Measurements from ENCODE around the gene WRNIP1. TPM values are rescaled to one million over a fixed set of nuclear protein-coding genes. Genes with fewer than 3 reads are reported as not detected.

WRNIP1 gene
- total and polyA plus RNA-seq, 2 of the 8 experiments (the other 6 are each of a cell fraction or from before 2014, with no cell fraction given): 38.2 to 39.2 TPM

DNA sequence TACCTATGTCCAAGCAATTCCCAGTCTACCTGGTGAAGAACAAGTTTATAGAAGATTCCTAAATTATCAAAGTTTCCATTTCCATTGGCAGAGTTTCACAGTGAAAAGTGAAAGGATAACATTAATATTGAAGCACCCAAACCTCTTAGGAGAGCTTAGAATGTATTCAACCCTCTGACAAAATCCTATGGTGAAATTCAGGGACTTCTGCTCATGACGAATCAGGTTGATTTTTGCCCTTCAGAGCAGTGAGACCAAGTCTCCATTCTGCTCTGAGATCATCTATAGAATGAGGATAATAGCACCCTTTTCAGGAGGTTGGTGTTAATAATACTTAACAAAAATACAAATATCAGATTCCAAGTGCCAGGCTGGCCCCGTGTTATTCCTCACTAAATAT, 60.9 kb downstream of the WRNIP1 start:
- Histone ChIP-seq H3K4me3 (ENCODE audit: extremely low read depth in 1 of 4, insufficient read depth in 2 of 4, low read depth in 3 of 4, low read length in 4 of 4) (no peak overlapping the region), H3K23ac (ENCODE audit: insufficient read length) (no peak overlapping the region), H4K5ac (ENCODE audit: insufficient read length, low read depth, low read length) (no peak overlapping the region), H3K4me1 (replicated peaks in 1 of 4; ENCODE audit: control insufficient read depth in 3 of 4, insufficient read depth in 4 of 4, low read length in 3 of 4) (no peaks in the 10 kb centered on the region), H2BK5ac (ENCODE audit: low read depth, low read length) (no peak overlapping the region), H3K27ac (ENCODE audit: low read depth, low read length) (no peak overlapping the region), H3K9me3 (ENCODE audit: insufficient read depth in 2 of 2, low read depth in 1 of 2, low read length in 1 of 2) (no peaks in the 10 kb centered on the region), H3K9ac (replicated peaks in 1 of 4; ENCODE audit: extremely low read depth in 1 of 4, low read depth in 3 of 4, low read length in 3 of 4) (no peak overlapping the region; a peak in 2 of 7 replicates), H3K27me3 (replicated peaks in 1 of 4; ENCODE audit: control insufficient read depth in 3 of 4, extremely low read depth in 1 of 4, insufficient read depth in 3 of 4, low read length in 3 of 4) (no peaks in the 10 kb centered on the region), H2BK12ac (ENCODE audit: low read depth, low read length) (no peak overlapping the region), H3K36me3 (ENCODE audit: control insufficient read depth in 2 of 4, insufficient read depth in 4 of 4, low read length in 3 of 4) (no peaks in the 10 kb centered on the region), H4K91ac (replicated peaks; ENCODE audit: insufficient read length, low read length) (no peak overlapping the region), H4K20me1 (replicated peaks in 1 of 2; ENCODE audit: control insufficient read depth in 1 of 2, insufficient read depth in 2 of 2, low read length in 2 of 2) (no peaks in the 10 kb centered on the region), H3K18ac (ENCODE audit: extremely low read depth, low read length) (no peak overlapping the region), H2BK20ac (ENCODE audit: low read length) (no peak overlapping the region), H2BK120ac (replicated peaks; ENCODE audit: low read depth, low read length) (no peak overlapping the region), H2AK5ac (ENCODE audit: low read depth, low read length) (no peak overlapping the region), H2BK15ac (ENCODE audit: low read length) (no peak overlapping the region), H3K56ac (replicated peaks; ENCODE audit: insufficient read length, low read depth, low read length) (no peak overlapping the region), H4K8ac (ENCODE audit: extremely low read depth, insufficient read depth, low read length) (no peak overlapping the region), H3K79me2 (ENCODE audit: control insufficient read depth in 1 of 2, insufficient read depth in 2 of 2, low read length in 2 of 2) (no peaks in the 10 kb centered on the region), H3K4ac (replicated peaks; ENCODE audit: insufficient read length, low read depth, low read length) (no peak overlapping the region), H2AFZ (ENCODE audit: low read length) (no peak overlapping the region), H3K79me1 (ENCODE audit: low read depth, low read length) (no peaks in the 10 kb centered on the region), H3K14ac (ENCODE audit: insufficient read length) (no peak overlapping the region), H3K23me2 (ENCODE audit: low read depth, low read length) (no peaks in the 10 kb centered on the region), H3K4me2 (ENCODE audit: insufficient read depth in 1 of 2, low read depth in 2 of 2, low read length in 2 of 2) (no peak overlapping the region)
- TF ChIP-seq ATF2 (IDR thresholded peaks at IDR 0.05; ENCODE audit: low read length): no peak
- no peak for TF ChIP-seq SP2 (IDR thresholded peaks at IDR 0.05; ENCODE audit: low read length)
- no peak for TF ChIP-seq EP300 (IDR thresholded peaks at IDR 0.05; ENCODE audit: borderline replicate concordance in 1 of 2, low read depth in 2 of 2, low read length in 2 of 2)
- TF ChIP-seq SUZ12 (IDR thresholded peaks at IDR 0.05; ENCODE audit: low read length): no peak
- TF ChIP-seq SIX5 (IDR thresholded peaks at IDR 0.05; ENCODE audit: low read depth, low read length): no peak
- no peak for TF ChIP-seq SIRT6 (IDR thresholded peaks at IDR 0.05; ENCODE audit: low read length)
- DNase-seq (ENCODE audit: low read depth in 1 of 2, low spot score in 2 of 2) (no peak), FAIRE-seq (no peak)
- CTCF ChIA-PET (ENCODE audit: partially characterized antibody): interaction anchor here (0.8 to 2.4 kb wide), 6 partner anchors 14 to 126 kb away, joined by 3 to 10 read pairs (median 3); partner anchors contain the start of gene MYLK4
- POLR2A ChIA-PET (ENCODE audit: partially characterized antibody): interaction anchor here (0.6 to 1.1 kb wide), 4 partner anchors 9 to 401 kb away, joined by 3 read pairs; no protein-coding TSS in a partner anchor
- WGBS, 2 experiments (ENCODE audit: extremely low coverage in 1 of 2, insufficient coverage in 1 of 2, insufficient read length in 1 of 2, insufficient replicate concordance in 2 of 2, low coverage in 1 of 2, low lambda C conversion rate in 2 of 2, missing lambda C conversion rate in 1 of 2): 98% methylated on average over 2 of the region's 2 CpGs; no CpG with 5 or more reads in 1 of the 2 experiments

All from H1 (cell line).